Lung (tissue), 12 donors: Measurements from ENCODE around the gene SYNPO2. TPM values are rescaled to one million over a fixed set of nuclear protein-coding genes. Genes with fewer than 3 reads are reported as not detected.
A peak's percentile ranks its signal among the peaks of the same experiment; 100 is the strongest.
"Not testable (repeated sequence)": the region's sequence is repeated elsewhere in the genome, so short reads cannot be mapped to it uniquely, and the experiment has no call there.

ENCODE experiments used
- ATAC-seq: fragments of 200-7000 bp; cut with Tn5 transposase; one replicate; pipeline ENCODE4 v1.9.1; 2020; ENCODE audit warnings: moderate number of reproducible peaks; ENCODE audit not compliant: insufficient read depth, low FRiP score
- DNase-seq, 3 donors: peaks; one replicate each; pipeline ENCODE4 v3.0.0-alpha.2; 2013 to 2017
- H3K27ac ChIP-seq, 2 donors: one replicate each; pipeline ENCODE4 v1.5.1; 2013; ENCODE audit warnings: mild to moderate bottlenecking in 2 of 2, moderate library complexity in 2 of 2, control low read depth in 1 of 2, inconsistent platforms in 1 of 2, low read depth in 1 of 2, low read length in 1 of 2
- H3K27me3 ChIP-seq, 3 donors: one replicate each; pipeline ENCODE4 v1.5.1; 2013; ENCODE audit warnings: low read length in 2 of 3; ENCODE audit not compliant: control insufficient read depth in 3 of 3, insufficient read depth in 3 of 3
- H3K36me3 ChIP-seq, 4 donors: one replicate each; pipeline ENCODE4 v1.5.1; 2013; ENCODE audit warnings: low read length in 4 of 4, mild to moderate bottlenecking in 1 of 4, moderate library complexity in 1 of 4; ENCODE audit not compliant: control insufficient read depth in 4 of 4, insufficient read depth in 4 of 4
- H3K4me1 ChIP-seq, 5 donors: one replicate each; pipeline ENCODE4 v1.5.1; 2013; ENCODE audit warnings: low read length in 5 of 5, mild to moderate bottlenecking in 2 of 5, moderate library complexity in 1 of 5; ENCODE audit not compliant: control insufficient read depth in 5 of 5, insufficient read depth in 5 of 5
- H3K4me3 ChIP-seq: one replicate; pipeline ENCODE4 v1.5.1; 2013; ENCODE audit warnings: mild to moderate bottlenecking, control low read depth, moderate library complexity
- H3K9ac ChIP-seq, 2 donors: one replicate each; pipeline ENCODE4 v1.5.1; 2013; ENCODE audit warnings: low read length in 2 of 2, control low read depth in 1 of 2; ENCODE audit not compliant: insufficient read depth in 1 of 2
- H3K9me3 ChIP-seq, 4 donors: one replicate each; pipeline ENCODE4 v1.5.1; 2013; ENCODE audit warnings: low read length in 3 of 4, mild to moderate bottlenecking in 1 of 4, moderate library complexity in 1 of 4; ENCODE audit not compliant: control insufficient read depth in 4 of 4, insufficient read depth in 3 of 4
- WGBS, 2 donors: extraction: QIAGEN DNeasy Blood & Tissue Kit; methylation state at CpG; one replicate each; pipeline ENCODE4 v1.1.7; 2013; 5-methylcytosine and 5-hydroxymethylcytosine counted together
- polyA plus RNA-seq, 2 donors: library from polyadenylated mRNA; stranded (reverse); fragments of 200-250 nt; gene quantifications; one replicate each; pipeline ENCODE4 v1.2.1, GENCODE V29; 2013
- total RNA-seq, 2 donors: library from RNA; depleted of rRNA in 1 of 2; stranded (reverse); fragments of >200 nt in 1 of 2; gene quantifications; one replicate each; pipeline ENCODE4 v1.2.1, GENCODE V29; 2014 to 2021
- TF ChIP-seq, protein P1 (sequence below): IDR thresholded peaks from 2 replicates; pipeline ENCODE4 v1.5.1; 2012; ENCODE audit warnings: mild to moderate bottlenecking; ENCODE audit errors: control extremely low read depth, extremely low read depth
- donor health status: control.
- donor health status: control.
- donor health status: Bipolar disorder and iron deficiency.
- donor health status: healthy.
- donor health status: DM: yes; HTN: yes; CAD: no.

Gene SYNPO2
- total and polyA plus RNA-seq, 4 donors, result 3.5 to 27.6 (median 10.1) TPM

DNA sequence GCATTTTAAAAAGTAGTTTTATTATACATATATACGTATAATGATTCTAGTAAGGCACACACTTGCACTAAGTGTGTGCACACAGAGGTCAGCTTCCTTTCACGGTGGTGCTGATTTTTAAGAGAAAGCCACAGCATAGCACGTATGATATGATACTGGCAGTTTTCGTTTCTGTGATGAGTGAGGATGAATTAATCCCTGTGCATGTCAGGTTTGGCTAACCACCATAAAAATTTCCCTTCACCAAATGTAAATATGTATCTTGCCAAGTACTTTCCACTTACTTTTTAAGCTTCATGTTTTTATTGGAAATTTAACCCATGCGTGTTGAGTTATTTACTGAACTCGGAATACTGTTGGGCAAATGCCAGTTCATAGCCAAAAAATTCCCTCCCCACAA, 84.6 kb downstream of the SYNPO2 start:
- WGBS, 2 donors, result 55 to 67% methylated on average over 6 of the region's 6 CpGs
- no peak for ATAC-seq
- no peak for DNase-seq
- TF ChIP-seq, protein P1, sequence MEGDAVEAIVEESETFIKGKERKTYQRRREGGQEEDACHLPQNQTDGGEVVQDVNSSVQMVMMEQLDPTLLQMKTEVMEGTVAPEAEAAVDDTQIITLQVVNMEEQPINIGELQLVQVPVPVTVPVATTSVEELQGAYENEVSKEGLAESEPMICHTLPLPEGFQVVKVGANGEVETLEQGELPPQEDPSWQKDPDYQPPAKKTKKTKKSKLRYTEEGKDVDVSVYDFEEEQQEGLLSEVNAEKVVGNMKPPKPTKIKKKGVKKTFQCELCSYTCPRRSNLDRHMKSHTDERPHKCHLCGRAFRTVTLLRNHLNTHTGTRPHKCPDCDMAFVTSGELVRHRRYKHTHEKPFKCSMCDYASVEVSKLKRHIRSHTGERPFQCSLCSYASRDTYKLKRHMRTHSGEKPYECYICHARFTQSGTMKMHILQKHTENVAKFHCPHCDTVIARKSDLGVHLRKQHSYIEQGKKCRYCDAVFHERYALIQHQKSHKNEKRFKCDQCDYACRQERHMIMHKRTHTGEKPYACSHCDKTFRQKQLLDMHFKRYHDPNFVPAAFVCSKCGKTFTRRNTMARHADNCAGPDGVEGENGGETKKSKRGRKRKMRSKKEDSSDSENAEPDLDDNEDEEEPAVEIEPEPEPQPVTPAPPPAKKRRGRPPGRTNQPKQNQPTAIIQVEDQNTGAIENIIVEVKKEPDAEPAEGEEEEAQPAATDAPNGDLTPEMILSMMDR, result no peak
- H3K4me1 ChIP-seq, result peaks cover 0 to 26% (median 5%) of the 10 kb centered on the region in 5 donors
- no peak overlapping the region for H3K9ac ChIP-seq
- H3K27me3 ChIP-seq, result no peaks in the 10 kb centered on the region
- H3K36me3 ChIP-seq, result no peaks in the 10 kb centered on the region
- no peaks in the 10 kb centered on the region for H3K9me3 ChIP-seq
- no peak overlapping the region for H3K4me3 ChIP-seq
- H3K27ac ChIP-seq, result no peak overlapping the region

DNA sequence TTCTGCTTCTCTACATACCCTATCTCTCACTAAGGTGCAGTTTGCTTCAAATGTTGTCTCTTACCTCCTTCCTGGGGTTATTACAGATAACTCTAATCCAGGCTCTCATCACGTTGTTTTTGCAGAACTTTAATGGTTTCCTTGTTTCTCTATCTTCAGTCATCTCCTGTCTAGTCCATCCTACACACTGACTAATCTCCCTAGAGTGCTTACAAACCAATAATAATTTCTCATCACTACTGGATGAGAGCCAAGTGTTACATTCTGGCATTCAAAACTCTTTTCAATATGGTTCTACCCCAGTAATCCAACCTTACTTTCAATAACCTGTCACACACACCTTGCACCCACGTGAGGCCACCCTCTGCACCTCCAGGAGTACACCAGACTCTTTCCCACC, 86.1 kb downstream of the SYNPO2 start:
- Histone ChIP-seq H3K4me1 (peaks cover 0 to 26% (median 0%) of the 10 kb centered on the region in 5 donors), H3K27me3 (no peaks in the 10 kb centered on the region), H3K27ac (peak overlapping the region in 1 of 2 donors; percentile 58), H3K36me3 (no peaks in the 10 kb centered on the region), H3K4me3 (no peak overlapping the region), H3K9me3 (no peaks in the 10 kb centered on the region), H3K9ac (no peak overlapping the region)
- DNase-seq (no peak), ATAC-seq (no peak)
- TF ChIP-seq, protein P1, result no peak
- 71 to 74% methylated on average over 2 of the region's 2 CpGs for WGBS, 2 donors

DNA sequence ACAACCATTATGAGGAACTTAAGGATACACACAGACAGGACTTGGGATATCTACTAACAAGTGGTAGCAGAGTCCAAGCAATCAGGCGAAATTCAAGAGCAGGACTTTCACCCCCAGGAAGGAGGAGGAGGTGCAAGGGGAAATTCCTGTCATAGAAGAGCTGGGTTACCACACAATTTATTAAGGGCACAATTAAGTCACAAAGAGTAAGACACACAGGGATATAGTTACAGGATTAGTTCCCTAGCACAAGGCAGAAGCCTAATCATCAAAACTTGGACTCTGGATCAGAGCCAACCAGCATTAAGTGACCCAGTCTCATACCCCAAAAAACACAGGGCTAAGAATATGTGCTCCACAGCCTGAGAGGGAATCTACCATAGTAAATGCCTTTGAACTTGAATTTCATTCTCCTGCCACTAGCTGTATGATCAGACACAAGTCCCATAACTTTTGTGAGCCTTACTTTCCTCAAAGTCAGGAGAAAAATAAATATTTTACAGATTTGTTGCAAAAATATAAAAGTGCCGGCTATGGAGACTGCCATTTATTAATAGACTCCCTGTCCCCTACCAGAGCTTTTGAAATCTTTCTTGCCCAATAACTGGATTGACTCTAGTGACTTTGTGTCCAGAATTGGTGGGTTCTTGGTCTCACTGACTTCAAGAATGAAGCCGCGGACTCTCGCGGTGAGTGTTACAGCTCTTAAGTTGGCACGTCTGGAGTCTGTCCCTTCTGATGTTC, 87.0 kb downstream of the SYNPO2 start:
- H3K4me3 ChIP-seq, result no peak overlapping the region
- H3K9me3 ChIP-seq, result no peaks in the 10 kb centered on the region
- no peaks in the 10 kb centered on the region for H3K27me3 ChIP-seq
- peaks cover 0 to 26% (median 0%) of the 10 kb centered on the region in 5 donors for H3K4me1 ChIP-seq
- peak overlapping the region in 1 of 2 donors; percentile 58 for H3K27ac ChIP-seq
- DNase-seq (no peak), ATAC-seq (no peak)
- H3K9ac ChIP-seq, result no peak overlapping the region
- H3K36me3 ChIP-seq, result no peaks in the 10 kb centered on the region
- TF ChIP-seq, protein P1, result no peak
- 91 to 92% methylated on average over 7 of the region's 7 CpGs for WGBS, 2 donors

DNA sequence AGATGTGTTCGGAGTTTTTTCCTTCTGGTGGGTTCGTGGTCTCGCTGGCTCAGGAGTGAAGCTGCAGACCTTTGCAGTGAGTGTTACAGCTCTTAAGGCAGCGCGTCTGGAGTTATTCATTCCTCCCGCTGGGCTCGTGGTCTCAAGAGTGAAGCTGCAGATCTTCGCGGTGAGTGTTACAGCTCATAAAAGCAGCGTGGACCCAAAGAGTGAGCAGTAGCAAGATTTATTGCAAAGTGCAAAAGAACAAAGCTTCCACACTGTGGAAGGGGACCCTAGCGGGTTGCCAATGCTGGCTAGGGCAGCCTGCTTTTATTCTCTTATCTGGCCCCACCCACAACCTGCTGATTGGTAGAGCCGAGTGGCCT, 87.5 kb downstream of the SYNPO2 start:
- not testable (repeated sequence) for ATAC-seq, H3K4me3 ChIP-seq, H3K9ac ChIP-seq, DNase-seq, H3K36me3 ChIP-seq, H3K9me3 ChIP-seq, H3K27me3 ChIP-seq
- H3K27ac ChIP-seq, result peak overlapping the region in 1 of 2 donors; percentile 58
- H3K4me1 ChIP-seq, result peaks cover 0 to 29% (median 0%) of the 10 kb centered on the region in 5 donors
- 96% methylated on average over 12 of the region's 12 CpGs for WGBS, 2 donors

DNA sequence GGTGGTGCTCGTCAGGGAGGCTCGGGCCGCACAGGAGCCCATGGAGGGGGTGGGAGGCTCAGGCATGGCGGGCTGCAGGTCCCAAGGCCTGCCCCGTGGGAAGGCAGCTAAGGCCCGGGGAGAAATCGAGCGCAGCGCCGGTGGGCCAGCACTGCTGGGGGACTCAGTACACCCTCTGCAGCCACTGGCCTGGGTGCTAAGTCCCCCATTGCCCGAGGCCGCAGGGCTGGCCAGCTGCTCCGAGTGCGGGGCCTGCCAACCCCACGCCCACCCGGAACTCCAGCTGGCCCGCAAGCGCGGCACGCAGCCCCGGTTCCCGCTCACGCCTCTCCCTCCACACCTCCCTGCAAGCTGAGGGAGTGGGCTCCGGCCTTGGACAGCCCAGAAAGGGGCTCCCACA, 88.4 kb downstream of the SYNPO2 start:
- not testable (repeated sequence) for H3K27me3 ChIP-seq, DNase-seq, H3K36me3 ChIP-seq, H3K27ac ChIP-seq, H3K4me3 ChIP-seq, H3K9me3 ChIP-seq, ATAC-seq, H3K9ac ChIP-seq
- 91 to 97% methylated on average over 13 to 24 of the region's 24 CpGs for WGBS, 2 donors
- H3K4me1 ChIP-seq, result peaks cover 0 to 22% (median 0%) of the 10 kb centered on the region in 5 donors
